Activated CD8-positive, alpha-beta memory T cell treated with anti-CD3 and anti-CD28 coated beads, Interleukin-2, amount 50 U/mL, for 48 hours (primary cell): ENCODE results near the gene SAA2.
"Not testable (repeated sequence)": the region's sequence is repeated elsewhere in the genome, so short reads cannot be mapped to it uniquely, and the experiment has no call there.

Experiments
- DNase-seq: peaks from one replicate; pipeline ENCODE4 v3.0.0-alpha.2; 2020

SAA2 gene

GRCh38 chr11:18248561-18248960 lies at the start of gene SAA2:
SAA2 (minus strand) TSS chr11:18248668; CDS start chr11:18248011, 657 bp downstream.
- no peak for DNase-seq

- DNase-seq: no peak
Observed at GRCh38 chr11:18295316-18295715, 46.8 kb upstream of the SAA2 start.

GRCh38 chr11:18294862-18295261 lies 46.4 kb upstream of the SAA2 start:
- no peak for DNase-seq

- no peak for DNase-seq
Observed at GRCh38 chr11:18288911-18289310, 40.4 kb upstream of the SAA2 start.

GRCh38 chr11:18285841-18286240 lies 37.4 kb upstream of the SAA2 start:
- DNase-seq: no peak

- no peak for DNase-seq
Observed at GRCh38 chr11:18282626-18283025, 34.2 kb upstream of the SAA2 start.

GRCh38 chr11:18280438-18281045 lies 32.1 kb upstream of the SAA2 start:
- DNase-seq: no peak

- DNase-seq: no peak
Observed at GRCh38 chr11:18277565-18278271, 29.2 kb upstream of the SAA2 start.

- DNase-seq: no peak
Observed at GRCh38 chr11:18271206-18271605, 22.7 kb upstream of the SAA2 start.

GRCh38 chr11:18270102-18270501 lies 21.6 kb upstream of the SAA2 start:
- no peak for DNase-seq

GRCh38 chr11:18269252-18269651 lies 20.8 kb upstream of the SAA2 start:
- DNase-seq: not testable (repeated sequence)

GRCh38 chr11:18267335-18268133 lies 19.1 kb upstream of the SAA2 start:
- DNase-seq: not testable (repeated sequence)

- DNase-seq: no peak
Observed at GRCh38 chr11:18265949-18266348, 17.5 kb upstream of the SAA2 start, which contains the start of gene SAA1. SAA1 (plus strand) TSS chr11:18266264; CDS start chr11:18266888, 624 bp downstream.

- DNase-seq: no peak
Observed at GRCh38 chr11:18264677-18265555, 16.4 kb upstream of the SAA2 start.

GRCh38 chr11:18264035-18264434 lies 15.6 kb upstream of the SAA2 start:
- no peak for DNase-seq

GRCh38 chr11:18262681-18263350 lies 14.3 kb upstream of the SAA2 start:
- DNase-seq: not testable (repeated sequence)

GRCh38 chr11:18261721-18262120 lies 13.3 kb upstream of the SAA2 start:
- no peak for DNase-seq

- no peak for DNase-seq
Observed at GRCh38 chr11:18259259-18259658, 10.8 kb upstream of the SAA2 start.

- DNase-seq: no peak
Observed at GRCh38 chr11:18254781-18255361, 6.4 kb upstream of the SAA2 start.

- DNase-seq: no peak
Observed at GRCh38 chr11:18253778-18254338, 5.4 kb upstream of the SAA2 start.

- DNase-seq: no peak
Observed at GRCh38 chr11:18253233-18253632, 4.8 kb upstream of the SAA2 start.
